Neutrophil (primary cell): ENCODE measurements around the gene CDK6.
"Not testable (repeated sequence)": the region's sequence is repeated elsewhere in the genome, so short reads cannot be mapped to it uniquely, and the experiment has no call there.

Source experiments
- H3K27ac ChIP-seq: fragments of 200-600 bp; sonication (generic); 2 replicates; pipeline ENCODE4 v1.5.1; 2016; ENCODE audit warnings: mild to moderate bottlenecking, moderate library complexity
- H3K27me3 ChIP-seq: fragments of 200-600 bp; sonication (generic); 2 replicates; pipeline ENCODE4 v1.6.0; 2016; ENCODE audit warnings: mild to moderate bottlenecking
- H3K36me3 ChIP-seq: fragments of 200-600 bp; sonication (generic); 2 replicates; pipeline ENCODE4 v1.5.1; 2017
- H3K4me1 ChIP-seq, 2 experiments: fragments of 200-600 bp in 1 of 2; sonication (generic) in 1 of 2; 1 replicate in 1 of 2; 2 replicates in 1 of 2; pipeline versions ENCODE4 v1.5.1 to v1.6.1; 2013 to 2016; ENCODE audit warnings: low read depth in 1 of 2, low read length in 1 of 2, mild to moderate bottlenecking in 1 of 2, moderate library complexity in 1 of 2; ENCODE audit not compliant: control insufficient read depth in 1 of 2, insufficient read depth in 1 of 2
- H3K4me3 ChIP-seq, 2 experiments: fragments of 200-600 bp in 1 of 2; sonication (generic) in 1 of 2; 1 replicate in 1 of 2; 2 replicates in 1 of 2; pipeline ENCODE4 v1.5.1; 2013 to 2016; ENCODE audit warnings: low read depth in 1 of 2, low read length in 1 of 2, mild to moderate bottlenecking in 1 of 2, moderate library complexity in 1 of 2
- H3K9me3 ChIP-seq: fragments of 200-600 bp; sonication (generic); 2 replicates; pipeline ENCODE4 v1.5.1; 2016
- CTCF ChIP-seq: fragments of 200-600 bp; sonication (generic); IDR thresholded peaks from 2 replicates; pipeline ENCODE4 v1.5.1; 2016; ENCODE audit warnings: antibody characterized with exemption

The CDK6 gene

GRCh38 chr7:92765725-92766124 is 70.6 kb downstream of the CDK6 start:
- Histone ChIP-seq H3K9me3 (no peaks in the 10 kb centered on the region), H3K27ac (no peak overlapping the region), H3K4me3 (no peak overlapping the region), H3K4me1 (no peaks in the 10 kb centered on the region), H3K27me3 (no peaks in the 10 kb centered on the region), H3K36me3 (no peaks in the 10 kb centered on the region)
- TF ChIP-seq CTCF = no peak

- H3K36me3 ChIP-seq = no peaks in the 10 kb centered on the region
- H3K9me3 ChIP-seq = no peaks in the 10 kb centered on the region
- H3K27ac ChIP-seq = no peak overlapping the region
- no peak for TF ChIP-seq CTCF
- no peak overlapping the region for H3K4me3 ChIP-seq
- H3K27me3 ChIP-seq = no peaks in the 10 kb centered on the region
- H3K4me1 ChIP-seq = no peaks in the 10 kb centered on the region
Observed at GRCh38 chr7:92763636-92764423, 72.5 kb downstream of the CDK6 start.

GRCh38 chr7:92762851-92763250 is 73.5 kb downstream of the CDK6 start:
- no peak overlapping the region for H3K27ac ChIP-seq

GRCh38 chr7:92761391-92762097 is 74.8 kb downstream of the CDK6 start:
- Histone ChIP-seq H3K27ac (no peak overlapping the region), H3K36me3 (no peaks in the 10 kb centered on the region), H3K4me1 (no peaks in the 10 kb centered on the region), H3K9me3 (no peaks in the 10 kb centered on the region), H3K4me3 (no peak overlapping the region), H3K27me3 (no peaks in the 10 kb centered on the region)
- TF ChIP-seq CTCF = no peak

More at GRCh38 chr7:92762851-92763250, 73.5 kb downstream of the CDK6 start:
- Histone ChIP-seq H3K36me3 (no peaks in the 10 kb centered on the region), H3K9me3 (no peaks in the 10 kb centered on the region), H3K4me1 (no peaks in the 10 kb centered on the region), H3K27me3 (no peaks in the 10 kb centered on the region), H3K4me3 (no peak overlapping the region)
- TF ChIP-seq CTCF = no peak

GRCh38 chr7:92758796-92759431 is 77.5 kb downstream of the CDK6 start:
- peaks cover 14 to 18% of the 10 kb centered on the region in 2 experiments for H3K4me1 ChIP-seq
- no peaks in the 10 kb centered on the region for H3K27me3 ChIP-seq
- H3K27ac ChIP-seq = no peak overlapping the region
- H3K36me3 ChIP-seq = no peaks in the 10 kb centered on the region
- no peak for TF ChIP-seq CTCF
- no peak overlapping the region for H3K4me3 ChIP-seq
- H3K9me3 ChIP-seq = no peaks in the 10 kb centered on the region

GRCh38 chr7:92757311-92757910 is 79.0 kb downstream of the CDK6 start:
- peaks cover 14 to 21% of the 10 kb centered on the region in 2 experiments for H3K4me1 ChIP-seq

More at GRCh38 chr7:92757311-92757910, 79.0 kb downstream of the CDK6 start:
- H3K9me3 ChIP-seq, H3K4me3 ChIP-seq, H3K27me3 ChIP-seq, H3K36me3 ChIP-seq: not testable (repeated sequence)
- H3K27ac ChIP-seq = peak overlapping the region; percentile 12
